ENCODE data around the gene COASY.
A peak's percentile ranks its signal among the peaks of the same experiment; 100 is the strongest.

Gene COASY

GRCh38 chr17:42561897-42562387 lies at the start of gene COASY:
Gene COASY (plus strand): TSS chr17:42562148. CDS start chr17:42562623, 475 bp downstream.
- DNase-seq = peak; percentile 84

- no peak for DNase-seq
Observed at GRCh38 chr17:42512246-42512645, 49.7 kb upstream of the COASY start.

GRCh38 chr17:42512733-42513251 lies 49.2 kb upstream of the COASY start:
- DNase-seq = no peak

- no peak for DNase-seq
Observed at GRCh38 chr17:42513686-42514085, 48.3 kb upstream of the COASY start.

DNA sequence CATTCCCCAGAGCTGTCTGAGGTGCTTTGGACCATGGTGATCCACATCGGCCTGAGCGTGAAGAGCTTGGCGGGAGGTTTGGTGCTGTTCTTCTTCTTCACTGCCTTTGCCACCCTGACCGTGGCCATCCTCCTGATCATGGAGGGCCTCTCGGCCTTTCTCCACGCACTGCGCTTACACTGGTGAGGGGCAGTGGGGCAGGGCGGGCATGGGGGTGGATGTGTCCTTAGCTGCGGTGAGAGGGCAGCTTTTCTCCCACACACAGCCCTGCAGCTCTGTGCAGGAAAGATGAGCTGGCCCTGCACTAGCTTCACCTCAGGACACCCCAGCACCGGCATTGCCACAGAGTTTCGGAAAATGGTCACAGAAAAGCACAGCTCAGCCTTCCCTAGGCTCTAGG lies 47.7 kb upstream of the COASY start:
- DNase-seq = no peak

DNA sequence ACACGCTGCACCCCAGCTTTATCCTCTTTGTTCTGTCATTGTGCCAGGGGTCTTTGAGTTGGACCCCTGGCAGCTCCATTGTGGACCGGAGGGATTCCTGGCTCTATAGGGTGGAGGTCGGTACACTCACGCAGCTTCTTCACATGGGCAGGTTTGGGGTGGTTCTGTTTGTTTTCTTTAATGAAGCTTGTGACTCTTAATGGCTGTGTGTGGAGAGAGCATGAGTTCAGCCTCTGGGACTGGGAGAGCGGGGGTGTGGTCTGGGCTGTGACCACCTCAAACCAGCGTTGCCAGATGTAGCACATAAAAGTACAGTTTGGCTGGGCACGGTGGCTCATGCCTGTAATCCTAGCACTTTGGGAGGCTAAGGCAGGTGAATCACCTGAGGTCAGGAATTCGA lies 47.1 kb upstream of the COASY start:
- DNase-seq = no peak

DNA sequence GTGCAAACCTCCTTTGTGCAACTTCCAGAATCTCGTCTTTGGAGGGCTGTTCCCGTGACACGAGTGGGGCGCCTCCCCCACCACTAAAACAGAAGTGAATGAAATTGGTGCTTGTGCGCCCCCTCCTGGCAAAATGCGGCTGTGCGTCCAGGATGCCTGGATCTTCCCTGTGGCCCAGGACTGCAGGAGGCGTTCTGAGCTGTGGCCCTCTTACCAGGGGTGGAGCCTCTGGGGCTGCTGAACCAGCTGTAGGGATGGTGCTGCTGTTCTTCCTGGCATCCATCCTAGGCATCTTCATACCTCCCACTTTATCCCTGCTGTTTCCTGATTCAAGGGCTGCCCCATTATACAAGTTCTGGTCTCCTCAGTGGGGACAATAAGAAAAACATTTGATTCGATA lies 44.4 kb upstream of the COASY start:
- no peak for DNase-seq

GRCh38 chr17:42518046-42518754 lies 43.7 kb upstream of the COASY start:
- DNase-seq = no peak

DNA sequence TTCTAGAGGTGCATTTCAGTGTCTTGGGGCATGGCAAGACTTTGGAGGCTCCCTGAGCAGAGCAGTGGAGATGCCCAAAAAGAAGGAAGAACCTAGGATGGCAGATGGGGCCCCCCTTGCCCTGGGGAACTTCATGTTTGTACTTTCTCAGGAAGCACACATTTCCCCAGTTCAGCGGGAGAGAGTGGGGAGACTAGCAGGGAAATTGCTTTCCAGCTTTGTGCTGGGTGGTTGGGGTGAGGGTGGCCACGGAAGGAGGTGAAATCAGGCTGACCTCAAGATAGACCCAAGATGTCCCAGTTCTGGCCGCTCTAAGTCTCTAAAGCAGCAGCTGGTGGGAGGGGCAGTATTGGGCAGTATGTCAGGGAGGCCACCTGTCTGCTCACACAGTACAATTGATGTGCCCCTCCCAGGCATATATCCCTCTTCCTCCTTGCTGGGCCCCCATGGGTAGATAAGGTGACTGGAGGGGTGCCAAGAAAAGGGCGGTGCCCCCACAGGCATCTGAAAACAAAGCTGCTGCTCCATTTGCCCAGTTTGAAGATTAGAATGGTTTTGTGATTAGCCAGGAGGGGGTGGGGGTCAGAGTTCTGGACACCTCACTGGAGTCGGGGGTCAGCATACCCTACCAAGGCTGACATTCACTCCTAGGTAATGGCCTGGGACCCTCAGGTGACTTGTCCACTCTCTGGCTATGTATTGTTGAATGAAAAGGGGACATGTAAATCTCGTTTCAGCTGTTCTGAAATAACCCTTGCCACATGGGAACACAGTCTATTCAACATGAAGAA lies 43.0 kb upstream of the COASY start:
- DNase-seq = no peak

- DNase-seq = no peak
Observed at GRCh38 chr17:42519546-42520491, 42.1 kb upstream of the COASY start.

- no peak for DNase-seq
Observed at GRCh38 chr17:42520540-42520951, 41.4 kb upstream of the COASY start.

DNA sequence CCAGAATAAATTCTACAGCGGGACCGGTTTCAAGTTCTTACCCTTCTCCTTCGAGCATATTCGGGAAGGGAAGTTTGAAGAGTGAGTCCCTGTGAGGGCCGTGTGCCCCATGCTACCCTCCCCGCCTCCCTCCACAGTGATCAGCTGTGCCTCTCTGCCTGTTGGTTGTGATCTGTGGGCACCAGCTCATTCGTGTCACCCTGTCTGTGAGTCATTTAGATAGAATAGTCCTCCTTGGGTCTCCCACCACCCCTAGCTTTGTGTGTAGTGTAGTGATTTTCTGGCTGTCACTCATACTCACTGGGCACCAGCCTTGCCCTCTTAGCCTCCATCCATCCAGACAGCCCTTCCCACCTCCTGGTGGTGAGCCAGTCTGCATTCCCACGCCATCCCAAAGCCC lies 40.9 kb upstream of the COASY start:
- DNase-seq = no peak

DNA sequence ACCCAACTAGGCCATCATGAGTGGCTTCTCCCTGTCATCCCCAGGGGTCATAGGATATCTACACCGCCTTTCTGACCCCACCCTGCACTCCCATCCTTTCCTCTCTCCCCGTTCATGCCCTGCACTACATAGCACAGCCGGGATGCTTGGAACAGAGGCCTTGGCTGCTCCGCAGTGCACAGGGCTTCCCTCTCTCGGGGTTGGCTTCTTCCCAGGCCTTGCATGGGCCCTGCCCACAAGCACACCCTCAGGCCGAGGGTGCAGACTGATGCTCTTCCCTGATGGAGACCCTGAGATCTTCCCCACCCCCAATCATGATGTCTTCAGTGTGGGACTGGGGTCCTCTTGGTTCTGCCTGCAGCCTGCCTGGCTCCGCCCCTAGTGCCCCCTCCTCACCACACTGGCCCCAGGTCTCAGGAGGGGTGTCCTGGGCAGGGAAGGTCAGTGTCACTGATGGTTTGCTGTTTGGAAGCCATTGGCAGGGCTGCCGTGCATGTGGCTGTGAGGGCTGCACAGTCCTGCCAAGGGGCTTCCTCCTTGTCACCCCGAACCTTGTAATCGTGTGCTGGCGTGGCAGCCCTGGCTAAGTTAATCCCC lies 40.2 kb upstream of the COASY start:
- DNase-seq = no peak

GRCh38 chr17:42522263-42522790 lies 39.6 kb upstream of the COASY start:
- no peak for DNase-seq

GRCh38 chr17:42522798-42523278 lies 39.1 kb upstream of the COASY start:
- no peak for DNase-seq

- no peak for DNase-seq
Observed at GRCh38 chr17:42525221-42525620, 36.7 kb upstream of the COASY start.

DNA sequence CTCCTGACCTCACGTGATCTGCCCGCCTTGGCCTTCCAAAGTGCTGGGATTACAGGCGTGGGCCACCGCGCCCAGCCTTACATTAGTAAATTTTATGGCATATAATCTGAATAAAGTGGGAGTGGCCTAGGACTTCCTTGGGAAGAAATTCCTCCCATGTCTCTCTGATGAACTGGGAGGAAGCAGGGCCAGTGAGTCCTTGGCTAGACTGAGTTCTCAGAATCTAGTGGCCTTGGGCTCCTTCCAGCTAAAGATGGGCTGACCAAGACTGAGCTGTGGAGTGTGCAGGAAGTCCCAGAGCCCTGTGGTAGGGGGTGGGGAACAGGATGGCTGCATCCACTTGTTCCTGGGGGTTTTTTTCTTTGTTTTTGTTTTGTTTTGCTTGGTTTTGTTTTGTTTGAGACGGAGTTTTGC lies 35.9 kb upstream of the COASY start:
- no peak for DNase-seq

DNA sequence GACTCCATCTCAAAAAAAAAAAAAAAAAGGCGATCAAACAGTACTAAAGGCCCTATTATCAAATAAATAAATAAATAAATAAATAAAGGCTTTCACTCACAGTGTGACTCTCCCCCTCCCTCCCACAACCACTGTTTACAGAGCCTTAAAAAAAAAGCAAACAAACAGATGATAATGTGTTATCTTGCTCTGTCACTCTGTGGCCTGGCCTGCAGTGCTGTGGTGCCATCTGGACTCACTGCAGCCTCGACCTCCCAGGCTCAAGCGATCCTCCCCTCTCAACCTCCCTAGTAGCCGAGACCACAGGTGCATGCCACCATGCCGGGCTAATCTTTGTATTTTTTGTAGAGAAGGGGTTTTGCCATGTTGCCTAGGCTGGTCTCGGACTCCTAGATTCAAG lies 34.0 kb upstream of the COASY start:
- no peak for DNase-seq

DNA sequence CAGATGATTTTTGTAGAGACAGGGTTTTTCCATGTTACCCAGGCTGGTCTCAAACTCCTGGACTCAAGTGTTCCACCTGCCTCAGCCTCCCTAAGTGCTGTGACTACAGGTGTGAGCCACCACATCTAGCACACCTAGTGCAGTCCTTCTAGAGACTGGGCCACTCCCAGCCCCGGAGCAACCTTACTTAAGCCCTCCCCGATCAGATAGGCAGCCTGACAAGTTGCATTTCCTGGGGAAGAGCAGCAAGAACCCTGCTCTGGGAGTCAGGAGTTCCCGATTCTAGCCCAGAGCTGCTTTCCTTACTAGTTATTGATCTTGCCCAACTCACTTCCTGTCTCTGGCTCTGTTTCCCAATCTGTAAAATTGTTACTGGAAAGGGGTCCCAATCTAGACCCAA lies 32.9 kb upstream of the COASY start:
- no peak for DNase-seq

- no peak for DNase-seq
Observed at GRCh38 chr17:42530952-42531454, 30.9 kb upstream of the COASY start.

- DNase-seq = no peak
Observed at GRCh38 chr17:42531455-42532354, 30.2 kb upstream of the COASY start.
